Measurements from ENCODE around the gene COPE.
"Not testable (repeated sequence)": the region's sequence is repeated elsewhere in the genome, so short reads cannot be mapped to it uniquely, and the experiment has no call there.

Gene COPE

GRCh38 chr19:18908917-18909619, 10.1 kb downstream of the COPE start:
- DNase-seq, result no peak

GRCh38 chr19:18906605-18907519, 12.3 kb downstream of the COPE start:
- DNase-seq, result no peak

- DNase-seq, result no peak
These were observed 13.5 kb downstream of the COPE start for GRCh38 chr19:18905513-18906236.

GRCh38 chr19:18905058-18905456, 14.1 kb downstream of the COPE start:
- DNase-seq, result no peak

- no peak for DNase-seq
These were observed 14.7 kb downstream of the COPE start for GRCh38 chr19:18904334-18905057.

- DNase-seq, result no peak
These were observed 15.8 kb downstream of the COPE start for GRCh38 chr19:18903156-18904037.

- not testable (repeated sequence) for DNase-seq
These were observed 16.7 kb downstream of the COPE start for GRCh38 chr19:18902519-18902918.

GRCh38 chr19:18901491-18901890, 17.7 kb downstream of the COPE start:
- DNase-seq, result no peak

GRCh38 chr19:18900700-18901481, 18.3 kb downstream of the COPE start:
- DNase-seq, result no peak

GRCh38 chr19:18899624-18900560, 19.3 kb downstream of the COPE start:
- DNase-seq, result no peak

GRCh38 chr19:18898607-18899408, 20.4 kb downstream of the COPE start:
- no peak for DNase-seq

GRCh38 chr19:18898081-18898606, 21.0 kb downstream of the COPE start:
- DNase-seq, result no peak

- no peak for DNase-seq
These were observed 21.8 kb downstream of the COPE start for GRCh38 chr19:18897094-18898029.

- DNase-seq, result no peak
These were observed 22.8 kb downstream of the COPE start for GRCh38 chr19:18896421-18896841.

GRCh38 chr19:18895824-18896341, 23.3 kb downstream of the COPE start, which contains the start of gene CERS1:
Gene CERS1, minus strand, starts transcription at chr19:18896158. Its CDS starts 86 bp downstream, at chr19:18896072.
- no peak for DNase-seq

GRCh38 chr19:18895038-18895823, 24.0 kb downstream of the COPE start:
- no peak for DNase-seq
